GM12801 (cell line): ENCODE results near the gene PCDH15.

Experiments
- CTCF ChIP-seq: IDR thresholded peaks from one replicate; pipeline ENCODE4 v1.5.1; 2011; ENCODE audit warnings: control low read depth; ENCODE audit not compliant: insufficient read length; ENCODE audit errors: extremely low read depth

PCDH15 gene

GRCh38 chr10:54318470-54318869, 482.6 kb downstream of the PCDH15 start:
- TF ChIP-seq CTCF = no peak

- no peak for TF ChIP-seq CTCF
Observed at GRCh38 chr10:54314430-54314829, 486.6 kb downstream of the PCDH15 start.

GRCh38 chr10:54284526-54285193, 516.4 kb downstream of the PCDH15 start:
- no peak for TF ChIP-seq CTCF

GRCh38 chr10:54282012-54282411, 519.0 kb downstream of the PCDH15 start:
- no peak for TF ChIP-seq CTCF

- no peak for TF ChIP-seq CTCF
Observed at GRCh38 chr10:54266395-54266794, 534.6 kb downstream of the PCDH15 start.

- no peak for TF ChIP-seq CTCF
Observed at GRCh38 chr10:54262726-54263125, 538.3 kb downstream of the PCDH15 start.

GRCh38 chr10:54259104-54259503, 541.9 kb downstream of the PCDH15 start:
- no peak for TF ChIP-seq CTCF
